H1 (cell line): ENCODE measurements around the gene SERPINB5. TPM values are rescaled to one million over a fixed set of nuclear protein-coding genes. Genes with fewer than 3 reads are reported as not detected.

Experiments
- RAD21 ChIP-seq, 2 experiments: IDR thresholded peaks in 1 of 2; conservative IDR thresholded peaks in 1 of 2; 2 replicates each; pipeline ENCODE4 v1.6.1; 2011; ENCODE audit warnings: low read depth in 2 of 2, low read length in 2 of 2, improper control_type of control experiment in 1 of 2, inconsistent platforms in 1 of 2, mild to moderate bottlenecking in 1 of 2, moderate library complexity in 1 of 2
- polyA plus RNA-seq, 7 experiments: library from polyadenylated mRNA; depleted of rRNA in 3 of 7; stranded (reverse) in 5 of 7; unstranded in 2 of 7; fragments of >200 nt in 5 of 7; fragments of 200-250 nt in 2 of 7; gene quantifications; 1 replicate in 5 of 7; 2 replicates in 1 of 7; 4 replicates in 1 of 7; pipeline versions ENCODE4 v1.2.1 to v1.2.3, GENCODE V29; 2011 to 2013; ENCODE audit warnings: missing spikeins in 2 of 7, mixed read lengths in 2 of 7
- total RNA-seq: library from RNA; stranded (reverse); fragmentation: NEBNext Ultra II Directional; extraction: Animal tissue kit (Norgen Biotek cat#: 25700); gene quantifications from 2 replicates; pipeline ENCODE4 v1.2.1, GENCODE V29; 2021

Gene SERPINB5
- total and polyA plus RNA-seq, 2 of the 8 experiments (the other 6 are each of a cell fraction or from before 2014, with no cell fraction given) = 0.03 TPM; not detected in 1

DNA sequence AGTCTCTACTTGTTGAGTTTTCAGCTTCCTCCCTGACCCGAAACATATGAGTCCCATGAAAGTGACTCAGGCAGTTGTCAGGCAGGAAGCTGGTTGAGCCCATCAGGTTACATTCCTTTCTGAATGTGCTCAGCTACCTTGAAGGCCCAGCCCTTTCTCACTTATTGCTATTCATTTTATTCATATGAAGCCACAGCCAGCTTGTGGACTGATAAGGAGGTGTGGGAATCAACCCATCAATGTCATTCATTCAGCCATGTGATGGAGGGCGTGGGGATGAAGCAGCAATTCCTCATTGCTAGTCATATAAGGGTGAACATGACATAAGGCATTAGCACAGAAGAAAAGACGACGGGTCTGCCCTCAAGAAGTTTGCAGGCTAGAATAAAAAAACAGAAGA is 49.2 kb upstream of the SERPINB5 start (continued):
- TF ChIP-seq RAD21 (IDR thresholded peaks at IDR 0.05 in 1 of 2, conservative IDR thresholded peaks at IDR 0.05 in 1 of 2; ENCODE audit: low read depth in 2 of 2, low read length in 2 of 2) = no peak
